OCI-LY1 (cell line): Measurements from ENCODE around the gene GALNT9.

Experiments
- H2AFZ ChIP-seq: fragments of 200-600 bp; sonication (generic), shearing (Covaris generic); 2 replicates; pipeline ENCODE4 v1.6.0; 2014; ENCODE audit warnings: antibody characterized with exemption, mild to moderate bottlenecking, low read length
- H3F3A ChIP-seq: fragments of 200-600 bp; sonication (generic), shearing (Covaris generic); 2 replicates; pipeline ENCODE4 v1.6.0; 2014; ENCODE audit warnings: mild to moderate bottlenecking, antibody characterized with exemption, low read length, moderate library complexity; ENCODE audit not compliant: insufficient read depth
- H3K27ac ChIP-seq: fragments of 200-600 bp; sonication (generic); 2 replicates; pipeline ENCODE4 v1.5.1; 2014; ENCODE audit warnings: low read length, mixed run types, mild to moderate bottlenecking, low read depth; ENCODE audit not compliant: poor library complexity, severe bottlenecking
- H3K27me3 ChIP-seq: fragments of 200-600 bp; sonication (generic); 2 replicates; pipeline ENCODE4 v1.6.0; 2014; ENCODE audit warnings: antibody characterized with exemption, mild to moderate bottlenecking, low read length, moderate library complexity; ENCODE audit not compliant: insufficient read depth
- H3K36me3 ChIP-seq: fragments of 200-600 bp; sonication (generic); 2 replicates; pipeline ENCODE4 v1.6.1; 2014; ENCODE audit warnings: mild to moderate bottlenecking, antibody characterized with exemption, low read length, moderate library complexity, mixed read lengths; ENCODE audit not compliant: insufficient read depth
- H3K4me1 ChIP-seq: fragments of 200-600 bp; sonication (generic); 2 replicates; pipeline ENCODE4 v1.5.1; 2014; ENCODE audit warnings: mild to moderate bottlenecking, low read length, moderate library complexity; ENCODE audit not compliant: insufficient read depth, severe bottlenecking
- H3K4me2 ChIP-seq: fragments of 200-600 bp; sonication (generic), shearing (Covaris generic); 2 replicates; pipeline ENCODE4 v1.6.1; 2014; ENCODE audit warnings: low read length
- H3K4me3 ChIP-seq: fragments of 200-600 bp; sonication (generic); 2 replicates; pipeline ENCODE4 v1.5.1; 2014; ENCODE audit warnings: low read length, low read depth, mild to moderate bottlenecking, mixed read lengths; ENCODE audit not compliant: poor library complexity, severe bottlenecking
- H3K79me2 ChIP-seq: fragments of 200-600 bp; shearing (Covaris generic); 2 replicates; pipeline ENCODE4 v1.6.1; 2016; ENCODE audit warnings: mixed run types, low read length, mixed read lengths; ENCODE audit not compliant: insufficient read depth
- H3K9ac ChIP-seq: fragments of 200-600 bp; sonication (generic), shearing (Covaris generic); 2 replicates; pipeline ENCODE4 v1.6.1; 2014; ENCODE audit warnings: mild to moderate bottlenecking, low read length, mixed read lengths
- H3K9me2 ChIP-seq: fragments of 200-600 bp; sonication (generic), shearing (Covaris generic); 2 replicates; pipeline ENCODE4 v1.6.1; 2014; ENCODE audit warnings: low read depth, mild to moderate bottlenecking, low read length, mixed read lengths
- H3K9me3 ChIP-seq: fragments of 200-600 bp; shearing (Covaris generic); 2 replicates; pipeline ENCODE4 v1.6.1; 2014; ENCODE audit warnings: low read length, mixed read lengths
- H4K20me1 ChIP-seq: fragments of 200-600 bp; sonication (generic), shearing (Covaris generic); 2 replicates; pipeline ENCODE4 v1.6.0; 2016; ENCODE audit warnings: mild to moderate bottlenecking, low read length; ENCODE audit not compliant: insufficient read depth
- EZH2 ChIP-seq: fragments of 200-600 bp; sonication (generic), shearing (Covaris generic); IDR thresholded peaks from 2 replicates; pipeline ENCODE4 v1.8.0; 2017; ENCODE audit warnings: borderline replicate concordance, mixed run types, mild to moderate bottlenecking, antibody characterized with exemption, low read length, moderate library complexity, mixed read lengths
- TF ChIP-seq, protein P1 (sequence below): fragments of 200-600 bp; sonication (generic), shearing (Covaris generic); IDR thresholded peaks from 2 replicates; pipeline ENCODE4 v1.5.1; 2017; ENCODE audit warnings: mild to moderate bottlenecking, antibody characterized with exemption, low read length, moderate library complexity, mixed read lengths

GALNT9 gene

DNA sequence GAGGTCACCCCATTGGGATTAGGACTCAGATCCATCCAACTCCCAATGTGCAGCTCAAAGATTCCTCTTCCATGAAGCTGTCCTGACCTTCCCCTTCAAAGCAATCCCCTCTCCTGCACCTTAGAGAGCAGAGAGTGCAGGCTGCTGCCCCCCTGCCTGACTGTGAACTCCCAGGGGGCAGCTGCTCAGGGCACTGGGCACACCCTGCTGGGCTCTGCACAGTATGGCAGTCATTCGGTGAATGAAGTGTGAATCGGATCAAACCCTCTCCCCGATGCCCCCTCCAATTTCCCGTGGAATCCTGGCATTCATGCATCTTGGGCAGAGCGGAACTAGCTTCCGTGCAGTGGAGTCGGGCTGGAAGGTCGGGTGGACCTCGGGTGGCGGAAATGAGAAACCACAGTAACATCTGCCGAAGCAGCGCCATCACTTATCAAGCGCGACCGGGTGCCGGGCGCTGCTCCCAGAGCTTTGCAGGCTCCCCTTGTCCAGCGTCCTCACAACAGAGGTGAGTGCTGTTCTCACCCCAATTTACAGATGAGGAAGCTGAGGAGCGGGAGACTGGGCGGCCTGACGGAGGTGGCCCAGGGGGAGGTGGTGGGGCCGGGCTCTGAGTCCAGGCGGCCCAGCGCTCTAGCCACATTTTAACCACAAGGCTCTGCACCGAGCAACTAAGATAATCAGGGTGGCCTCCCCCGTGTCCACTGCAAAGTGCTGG is 14.7 kb downstream of the GALNT9 start:
- Histone ChIP-seq H3K4me2 (no peak overlapping the region), H3K27ac (no peak overlapping the region), H3K79me2 (no peaks in the 10 kb centered on the region), H3K9me3 (no peaks in the 10 kb centered on the region), H3K27me3 (peaks cover 8% of the 10 kb centered on the region; the same call in 1 of the 2 replicates), H2AFZ (no peak overlapping the region), H3F3A (no peaks in the 10 kb centered on the region), H3K9me2 (no peaks in the 10 kb centered on the region), H3K4me1 (no peaks in the 10 kb centered on the region), H4K20me1 (no peaks in the 10 kb centered on the region), H3K9ac (no peak overlapping the region), H3K36me3 (no peaks in the 10 kb centered on the region; the same call in 1 of the 2 replicates), H3K4me3 (no peak overlapping the region)
- TF ChIP-seq, protein P1, sequence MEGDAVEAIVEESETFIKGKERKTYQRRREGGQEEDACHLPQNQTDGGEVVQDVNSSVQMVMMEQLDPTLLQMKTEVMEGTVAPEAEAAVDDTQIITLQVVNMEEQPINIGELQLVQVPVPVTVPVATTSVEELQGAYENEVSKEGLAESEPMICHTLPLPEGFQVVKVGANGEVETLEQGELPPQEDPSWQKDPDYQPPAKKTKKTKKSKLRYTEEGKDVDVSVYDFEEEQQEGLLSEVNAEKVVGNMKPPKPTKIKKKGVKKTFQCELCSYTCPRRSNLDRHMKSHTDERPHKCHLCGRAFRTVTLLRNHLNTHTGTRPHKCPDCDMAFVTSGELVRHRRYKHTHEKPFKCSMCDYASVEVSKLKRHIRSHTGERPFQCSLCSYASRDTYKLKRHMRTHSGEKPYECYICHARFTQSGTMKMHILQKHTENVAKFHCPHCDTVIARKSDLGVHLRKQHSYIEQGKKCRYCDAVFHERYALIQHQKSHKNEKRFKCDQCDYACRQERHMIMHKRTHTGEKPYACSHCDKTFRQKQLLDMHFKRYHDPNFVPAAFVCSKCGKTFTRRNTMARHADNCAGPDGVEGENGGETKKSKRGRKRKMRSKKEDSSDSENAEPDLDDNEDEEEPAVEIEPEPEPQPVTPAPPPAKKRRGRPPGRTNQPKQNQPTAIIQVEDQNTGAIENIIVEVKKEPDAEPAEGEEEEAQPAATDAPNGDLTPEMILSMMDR: no peak
- TF ChIP-seq EZH2: no peak

DNA sequence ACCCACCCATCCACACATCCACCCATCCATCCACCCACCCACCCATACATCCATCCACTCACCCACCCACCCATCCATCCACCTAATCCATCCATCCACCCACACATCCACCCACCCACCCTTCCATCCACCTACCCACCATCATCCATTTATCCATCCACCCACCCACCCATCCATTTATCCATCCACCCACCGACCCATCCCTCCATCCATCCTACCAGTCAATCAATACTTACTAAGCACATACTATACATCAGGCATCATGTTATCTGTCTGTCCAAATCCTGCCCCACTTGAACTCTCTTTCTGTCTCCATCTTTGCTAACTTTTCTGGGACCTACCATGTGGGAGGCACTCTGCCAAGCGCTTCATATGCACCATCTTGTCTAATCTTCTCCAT is 15.4 kb downstream of the GALNT9 start:
- no peak overlapping the region for H3K9ac ChIP-seq
- no peaks in the 10 kb centered on the region for H3K79me2 ChIP-seq
- H3K27me3 ChIP-seq: peaks cover 8% of the 10 kb centered on the region; the same call in 1 of the 2 replicates

DNA sequence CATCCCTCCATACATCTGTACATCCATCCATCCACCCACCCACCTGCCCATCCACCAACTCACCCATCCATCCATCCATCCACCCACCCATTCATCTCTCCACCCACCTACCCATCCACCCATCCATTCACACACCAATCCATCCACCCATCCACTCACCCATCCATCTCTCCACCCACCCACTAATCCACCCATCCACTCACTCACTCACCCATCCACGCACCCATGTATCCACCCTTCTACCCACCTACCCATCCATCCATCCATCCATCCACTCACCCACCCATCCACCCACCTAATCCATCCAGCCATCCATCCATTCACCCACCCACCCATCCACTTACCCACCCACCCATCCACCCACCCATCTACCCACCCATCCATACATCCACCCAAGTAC is 16.2 kb downstream of the GALNT9 start:
- Histone ChIP-seq H3K9me3 (no peaks in the 10 kb centered on the region), H3K4me2 (no peak overlapping the region), H2AFZ (no peak overlapping the region), H3K9me2 (no peaks in the 10 kb centered on the region), H3K27ac (no peak overlapping the region), H3K9ac (no peak overlapping the region), H3K79me2 (no peaks in the 10 kb centered on the region), H3K4me3 (no peak overlapping the region), H4K20me1 (no peaks in the 10 kb centered on the region), H3F3A (no peaks in the 10 kb centered on the region), H3K36me3 (no peaks in the 10 kb centered on the region; the same call in 1 of the 2 replicates), H3K27me3 (peaks cover 8% of the 10 kb centered on the region; the same call in 1 of the 2 replicates), H3K4me1 (no peaks in the 10 kb centered on the region)
- TF ChIP-seq, protein P1: no peak
- TF ChIP-seq EZH2: no peak

More for the DNA sequence above, 15.4 kb downstream of the GALNT9 start:
- no peak overlapping the region for H3K4me2 ChIP-seq
- H4K20me1 ChIP-seq: no peaks in the 10 kb centered on the region
- H3K27ac ChIP-seq: no peak overlapping the region
- no peaks in the 10 kb centered on the region for H3K9me2 ChIP-seq
- H3K9me3 ChIP-seq: no peaks in the 10 kb centered on the region
- TF ChIP-seq EZH2: no peak
- TF ChIP-seq, protein P1: no peak
- no peaks in the 10 kb centered on the region; the same call in 1 of the 2 replicates for H3K36me3 ChIP-seq
- H3K4me3 ChIP-seq: no peak overlapping the region
- no peaks in the 10 kb centered on the region for H3K4me1 ChIP-seq
- H2AFZ ChIP-seq: no peak overlapping the region
- no peaks in the 10 kb centered on the region for H3F3A ChIP-seq
